SU-DHL-6 (cell line): ENCODE data around the gene UNC13B.

Source experiments
- CTCF ChIP-seq: fragments of 200-600 bp; sonication (generic); IDR thresholded peaks from one replicate; pipeline ENCODE4 v1.5.1; 2017; ENCODE audit warnings: antibody characterized with exemption, mild to moderate bottlenecking, low read length, moderate library complexity; ENCODE audit not compliant: insufficient read depth, poor library complexity, severe bottlenecking
- EZH2phosphoT487 ChIP-seq: fragments of 200-600 bp; sonication (generic), shearing (Covaris generic); conservative IDR thresholded peaks from 2 replicates; pipeline ENCODE4 v1.6.1; 2018; ENCODE audit warnings: mild to moderate bottlenecking, antibody characterized with exemption, low read length, moderate library complexity, mixed read lengths

- TF ChIP-seq CTCF: no peak
- TF ChIP-seq EZH2phosphoT487: no peak
Observed at GRCh38 chr9:35136866-35137265, 24.9 kb upstream of the UNC13B start.
